K562 (cell line): ENCODE results near the gene KIFC3. TPM values are rescaled to one million over a fixed set of nuclear protein-coding genes. Genes with fewer than 3 reads are reported as not detected.

ENCODE experiments used
- ATAC-seq: fragments of 200-7000 bp; cut with Tn5 transposase; 3 replicates; pipeline ENCODE4 v1.9.1; 2020; ENCODE audit warnings: moderate library complexity
- BruUV-seq: library from RNA; stranded (reverse); fragments of 400-500 nt; replicated peaks from 2 replicates; lab custom pipeline; 2021; lab: Mats Ljungman, UMichigan
- CTCF ChIA-PET: fragments of 300-600 bp; formaldehyde crosslinking; extraction: SDS; loops from one replicate; lab custom pipeline; 2021; ENCODE audit warnings: low intra/inter-chr PET ratio; lab: Yijun Ruan, JAX
- POLR2A ChIA-PET: fragments of 300-600, 350-650 bp; sonication (Branson Sonifier 250); formaldehyde crosslinking; extraction: SDS; loops from one replicate; lab custom pipeline; 2021; ENCODE audit warnings: antibody characterized with exemption, inconsistent platforms; lab: Yijun Ruan, JAX
- DNase-seq, 4 experiments: peaks; one replicate each; pipeline versions ENCODE4 v3.0.0 to v3.0.0-alpha.2; 2011 to 2018; ENCODE audit warnings: low spot score in 3 of 4, mixed read lengths in 3 of 4; ENCODE audit errors: extremely low read depth in 1 of 4
- FAIRE-seq: peaks from 2 replicates; lab custom pipeline; 2011; peaks lifted over from hg19 to GRCh38; lab: Jason Lieb, UNC
- H2AFZ ChIP-seq: 2 replicates; pipeline ENCODE4 v1.6.0; 2011; ENCODE audit warnings: low read depth, low read length, control low read depth, inconsistent platforms
- H3K27ac ChIP-seq: fragments of 200-600 bp; 3 replicates; pipeline ENCODE4 v1.8.0; 2011; ENCODE audit warnings: low read depth, mild to moderate bottlenecking, control low read depth, inconsistent platforms, low read length, moderate library complexity, mixed read lengths; ENCODE audit errors: extremely low read depth
- H3K27me3 ChIP-seq, 2 experiments: fragments of 300-600 bp in 1 of 2; 2 replicates in 1 of 2; 3 replicates in 1 of 2; pipeline versions ENCODE4 v1.6.0 to v1.8.0; 2011; ENCODE audit warnings: inconsistent platforms in 2 of 2, low read length in 2 of 2, mild to moderate bottlenecking in 1 of 2, mixed read lengths in 1 of 2, moderate library complexity in 1 of 2; ENCODE audit not compliant: control insufficient read depth in 2 of 2, insufficient read depth in 2 of 2
- H3K36me3 ChIP-seq: fragments of 300-600 bp; 3 replicates; pipeline ENCODE4 v1.8.0; 2011; ENCODE audit warnings: mild to moderate bottlenecking, low read length, inconsistent platforms; ENCODE audit not compliant: control insufficient read depth, insufficient read depth
- H3K4me1 ChIP-seq, 2 experiments: fragments of 200-600 bp in 1 of 2; replicated peaks in 1 of 2; 2 replicates in 1 of 2; 3 replicates in 1 of 2; pipeline versions ENCODE4 v1.5.1 to v1.8.0; 2011; ENCODE audit warnings: inconsistent platforms in 2 of 2, low read length in 2 of 2, mild to moderate bottlenecking in 1 of 2, mixed read lengths in 1 of 2, moderate library complexity in 1 of 2; ENCODE audit not compliant: control insufficient read depth in 2 of 2, insufficient read depth in 2 of 2
- H3K4me2 ChIP-seq: 2 replicates; pipeline ENCODE4 v1.6.1; 2011; ENCODE audit warnings: low read length, control low read depth, inconsistent platforms, mixed read lengths; ENCODE audit not compliant: insufficient read depth
- H3K4me3 ChIP-seq: fragments of 200-600 bp; sonication (generic), shearing (Covaris generic); 2 replicates; pipeline ENCODE4 v1.5.1; 2016; ENCODE audit warnings: control low read depth, inconsistent platforms
- H3K79me2 ChIP-seq: fragments of 200-600 bp; 3 replicates; pipeline ENCODE4 v1.8.0; 2011; ENCODE audit warnings: low read length, inconsistent platforms; ENCODE audit not compliant: control insufficient read depth, insufficient read depth
- H3K9ac ChIP-seq, 2 experiments: 2 replicates each; pipeline versions ENCODE4 v1.6.0 to v1.6.1; 2011; ENCODE audit warnings: low read depth in 2 of 2, low read length in 2 of 2, control low read depth in 1 of 2, inconsistent platforms in 1 of 2, mild to moderate bottlenecking in 1 of 2, mixed read lengths in 1 of 2; ENCODE audit not compliant: insufficient read depth in 1 of 2
- H3K9me1 ChIP-seq: one replicate; pipeline ENCODE4 v1.6.0; 2011; ENCODE audit warnings: inconsistent platforms, mild to moderate bottlenecking, low read length, moderate library complexity; ENCODE audit not compliant: control insufficient read depth, insufficient read depth
- H3K9me3 ChIP-seq: replicated peaks from 2 replicates; pipeline ENCODE4 v1.5.1; 2011; ENCODE audit warnings: low read depth, low read length, inconsistent platforms; ENCODE audit not compliant: control insufficient read depth, insufficient read depth
- H4K20me1 ChIP-seq: replicated peaks from 2 replicates; pipeline ENCODE4 v1.6.1; 2011; ENCODE audit warnings: low read length, inconsistent platforms, mixed read lengths; ENCODE audit not compliant: control insufficient read depth, insufficient read depth
- CREB3 ChIP-seq: fragments of 450-650 bp; conservative IDR thresholded peaks from 2 replicates; pipeline ENCODE4 v1.6.1; 2016; ENCODE audit warnings: missing genetic modification characterization, low read depth, mild to moderate bottlenecking, missing compliant biosample characterization, moderate library complexity
- DACH1 ChIP-seq: fragments of 450-650 bp; IDR thresholded peaks from 2 replicates; pipeline ENCODE4 v1.6.1; 2018; ENCODE audit not compliant: partially characterized antibody
- DMBX1 ChIP-seq: fragments of 250-450 bp; sonication (Bioruptor Pico); IDR thresholded peaks from 2 replicates; pipeline ENCODE4 v1.8.0; 2022; ENCODE audit warnings: inconsistent platforms, mild to moderate bottlenecking, moderate library complexity, borderline replicate concordance
- EWSR1 ChIP-seq: fragments of 450-650 bp; IDR thresholded peaks from 2 replicates; pipeline ENCODE4 v1.6.1; 2018; ENCODE audit warnings: borderline replicate concordance, mild to moderate bottlenecking, low read depth, moderate library complexity; ENCODE audit not compliant: partially characterized antibody
- FOSL1 ChIP-seq: fragments of 200-800 bp; sonication (Bioruptor generic); conservative IDR thresholded peaks from 2 replicates; pipeline ENCODE4 v1.6.1; 2016; ENCODE audit warnings: missing genetic modification characterization, missing compliant biosample characterization
- HDAC3 ChIP-seq: fragments of 450-650 bp; IDR thresholded peaks from 2 replicates; pipeline ENCODE4 v1.6.1; 2018; ENCODE audit warnings: borderline replicate concordance, mild to moderate bottlenecking, moderate library complexity; ENCODE audit not compliant: partially characterized antibody
- HLTF ChIP-seq: fragments of 450-650 bp; IDR thresholded peaks from 2 replicates; pipeline ENCODE4 v1.6.1; 2016
- JUND ChIP-seq, 2 experiments: IDR thresholded peaks; 2 replicates in 1 of 2; 3 replicates in 1 of 2; pipeline ENCODE4 v1.6.1; 2011; ENCODE audit warnings: borderline replicate concordance in 2 of 2, low read depth in 2 of 2, low read length in 2 of 2, improper control_type of control experiment in 1 of 2, missing biosample characterization in 1 of 2, missing genetic modification characterization in 1 of 2, missing genetic modification reagents in 1 of 2
- KDM1A ChIP-seq, 2 experiments: fragments of 450-650 bp; IDR thresholded peaks; 2 replicates each; pipeline ENCODE4 v1.6.1; 2016; ENCODE audit warnings: mild to moderate bottlenecking in 2 of 2
- NR2F6 ChIP-seq: fragments of 450-650 bp; formaldehyde crosslinking; IDR thresholded peaks from 2 replicates; pipeline ENCODE4 v1.4.0; 2020; ENCODE audit warnings: mild to moderate bottlenecking
- PTBP1 ChIP-seq: fragments of 200-400 bp; formaldehyde crosslinking; IDR thresholded peaks from 2 replicates; pipeline ENCODE4 v1.6.1; 2017; ENCODE audit warnings: low read depth, low read length
- RCOR1 ChIP-seq, 2 experiments: IDR thresholded peaks; 2 replicates each; pipeline ENCODE4 v1.6.1; 2012; ENCODE audit warnings: low read depth in 2 of 2, low read length in 2 of 2, borderline replicate concordance in 1 of 2, improper control_type of control experiment in 1 of 2
- SMARCE1 ChIP-seq: fragments of 450-650 bp; IDR thresholded peaks from 2 replicates; pipeline ENCODE4 v1.7.1; 2016; ENCODE audit warnings: mild to moderate bottlenecking
- TEAD1 ChIP-seq, 2 experiments: fragments of 450-650 bp in 1 of 2; sonication (generic) in 1 of 2; formaldehyde crosslinking; IDR thresholded peaks; 2 replicates each; pipeline versions ENCODE4 v1.4.0 to v1.8.0; 2020 to 2022; ENCODE audit warnings: mild to moderate bottlenecking in 2 of 2, missing genetic modification reagents in 1 of 2
- ZNF316 ChIP-seq: fragments of 450-650 bp; IDR thresholded peaks from 2 replicates; pipeline ENCODE4 v1.6.1; 2016
- WGBS: fragments of 100-300 bp; shearing (Covaris generic); methylation state at CpG from one replicate; pipeline ENCODE4 v1.1.6; 2016; ENCODE audit warnings: low coverage, mixed read lengths; ENCODE audit not compliant: insufficient coverage; ENCODE audit errors: missing lambda C conversion rate; 5-methylcytosine and 5-hydroxymethylcytosine counted together
- in situ Hi-C: fragments of 300-500 bp; cut with MboI; formaldehyde crosslinking; loops from 4 replicates; pipeline ENCODE4 v1.15.0; 2018; ENCODE audit warnings: inconsistent platforms, mixed read lengths
- intact Hi-C: fragments of 100-400 bp; cut with micrococcal nuclease; formaldehyde crosslinking; loops from 2 replicates; pipeline ENCODE4 v1.14.2; 2022
- polyA plus RNA-seq, 8 experiments: library from polyadenylated mRNA; depleted of rRNA in 4 of 8; stranded (reverse) in 5 of 8; unstranded in 3 of 8; fragments of >200 nt; fragmentation: Nextera tagmentation in 2 of 8; fragmentation: Illumina TruSeq in 1 of 8; extraction: Ambion mirVana in 2 of 8; extraction: Trizol in 1 of 8; gene quantifications; 2 replicates each; pipeline versions ENCODE4 v1.2.1 to v1.2.3, GENCODE V29; 2011 to 2014; ENCODE audit warnings: inconsistent platforms in 1 of 8, missing spikeins in 1 of 8
- total RNA-seq, 7 experiments: library from RNA; depleted of rRNA in 6 of 7; stranded (reverse); fragments of >200 nt in 6 of 7; fragmentation: Illumina TruSeq in 2 of 7; extraction: Trizol in 2 of 7; gene quantifications; 2 replicates each; pipeline versions ENCODE4 v1.2.1 to v1.2.3, GENCODE V29; 2011 to 2021; ENCODE audit warnings: low replicate concordance in 1 of 7
- TF ChIP-seq, protein P1 (sequence below): sonication (generic); formaldehyde crosslinking; IDR thresholded peaks from 2 replicates; pipeline ENCODE4 v1.8.1; 2022; ENCODE audit warnings: missing genetic modification reagents
- TF ChIP-seq, protein P2 (sequence below), 2 experiments: fragments of 450-650 bp in 1 of 2; sonication (generic) in 1 of 2; formaldehyde crosslinking in 1 of 2; IDR thresholded peaks in 1 of 2; conservative IDR thresholded peaks in 1 of 2; 2 replicates each; pipeline versions ENCODE4 v1.6.1 to v1.8.1; 2016 to 2023; ENCODE audit warnings: mild to moderate bottlenecking in 2 of 2, moderate library complexity in 2 of 2, inconsistent platforms in 1 of 2, missing genetic modification reagents in 1 of 2

The KIFC3 gene
- total and polyA plus RNA-seq, 9 of the 15 experiments (the other 6 are each of a cell fraction or from before 2014, with no cell fraction given) = 0.23 to 105 (median 26.2) TPM

DNA sequence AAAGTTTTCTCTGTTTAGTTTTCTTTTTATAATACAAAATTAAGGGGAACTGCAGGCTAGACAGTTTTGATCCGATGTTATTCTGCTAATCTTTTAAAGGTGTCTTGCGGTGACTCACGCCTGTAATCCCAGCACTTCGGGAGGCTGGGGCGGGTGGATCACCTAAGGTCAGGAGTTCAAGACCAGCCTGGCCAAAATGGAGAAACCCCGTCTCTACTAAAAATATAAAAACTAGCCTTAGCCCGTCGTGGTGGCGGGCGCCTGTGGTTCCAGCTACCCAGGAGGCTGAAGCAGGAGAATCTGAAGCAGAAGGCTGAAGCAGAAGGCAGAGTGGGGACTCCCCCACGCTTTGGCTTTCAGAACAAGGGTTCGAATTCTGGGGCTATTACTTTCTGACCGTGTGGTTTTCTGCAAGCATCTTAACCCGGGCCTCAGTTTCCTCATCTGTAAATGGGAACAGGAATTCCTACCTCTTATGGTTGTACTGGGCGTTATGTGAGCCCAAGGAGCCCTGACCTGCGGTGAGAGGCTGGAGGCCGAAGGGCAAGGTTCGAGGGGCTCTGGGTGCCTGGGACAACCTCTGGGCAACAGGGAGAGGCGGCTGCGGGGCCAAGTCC is 67.9 kb downstream of the KIFC3 start:
- ChIA-PET CTCF (interaction anchor here (3.6 kb wide), 1 partner anchor 86 kb away, joined by 19 read pairs; no protein-coding TSS in a partner anchor), POLR2A (interaction anchor here (0.6 to 3.3 kb wide), 10 partner anchors 8 to 963 kb away, joined by 3 to 12 read pairs (median 4); no protein-coding TSS in a partner anchor)
- WGBS = under 1% methylated on average over 18 of the region's 20 CpGs
- Histone ChIP-seq H3K36me3 (peaks cover 12% of the 10 kb centered on the region; the same call in 1 of the 3 replicates), H3K4me1 (peaks cover 10 to 34% of the 10 kb centered on the region in 2 experiments; a peak in 3 of 5 replicates), H3K9me3 (0 out of 2 replicates have a peak, but pooled peaks cover 3% of the 10 kb centered on the region), H3K4me2 (peak overlapping the region; percentile 88), H2AFZ (peak overlapping the region; percentile 84), H3K27me3 (no peaks in the 10 kb centered on the region), H3K9me1 (no peaks in the 10 kb centered on the region), H3K79me2 (peaks cover 17% of the 10 kb centered on the region), H4K20me1 (no peaks in the 10 kb centered on the region), H3K27ac (peak overlapping the region; percentile 86), H3K9ac (peak overlapping the region; percentile 89 to 100), H3K4me3 (peak overlapping the region; percentile 67)
- ATAC-seq (peak; percentile 14; the same call in 1 of the 3 replicates), DNase-seq (peak in 1 of 4 experiments; percentile 39), FAIRE-seq (peak; percentile 75)
- no TSS peak for BruUV-seq
- in situ Hi-C loops = no loop called here
- intact Hi-C loops = loop anchor here (10.0 kb wide), 1 partner anchor 270 kb away; the partner anchor contains the start of genes USB1 and ZNF319
- TF ChIP-seq HDAC3 = no peak
- TF ChIP-seq HLTF = no peak
- 0 out of 4 replicates have a peak, but pooled peaks of 1 of the 2 experiments have one; percentile 35 for TF ChIP-seq TEAD1 (CRISPR knock-in tag; IDR thresholded peaks at IDR 0.05)
- TF ChIP-seq, protein P1, sequence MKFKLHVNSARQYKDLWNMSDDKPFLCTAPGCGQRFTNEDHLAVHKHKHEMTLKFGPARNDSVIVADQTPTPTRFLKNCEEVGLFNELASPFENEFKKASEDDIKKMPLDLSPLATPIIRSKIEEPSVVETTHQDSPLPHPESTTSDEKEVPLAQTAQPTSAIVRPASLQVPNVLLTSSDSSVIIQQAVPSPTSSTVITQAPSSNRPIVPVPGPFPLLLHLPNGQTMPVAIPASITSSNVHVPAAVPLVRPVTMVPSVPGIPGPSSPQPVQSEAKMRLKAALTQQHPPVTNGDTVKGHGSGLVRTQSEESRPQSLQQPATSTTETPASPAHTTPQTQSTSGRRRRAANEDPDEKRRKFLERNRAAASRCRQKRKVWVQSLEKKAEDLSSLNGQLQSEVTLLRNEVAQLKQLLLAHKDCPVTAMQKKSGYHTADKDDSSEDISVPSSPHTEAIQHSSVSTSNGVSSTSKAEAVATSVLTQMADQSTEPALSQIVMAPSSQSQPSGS = no peak
- TF ChIP-seq ZNF316 = peak; percentile 43; the same call in 1 of the 2 replicates
- no peak; the same call in 1 of the 2 replicates for TF ChIP-seq DMBX1 (CRISPR knock-in tag)
- TF ChIP-seq JUND (IDR thresholded peaks at IDR 0.05; ENCODE audit: borderline replicate concordance, low read depth, low read length) = peak; percentile 65
- TF ChIP-seq JUND (tag; IDR thresholded peaks at IDR 0.05; ENCODE audit: borderline replicate concordance, low read depth, low read length) = no peak
- TF ChIP-seq FOSL1 = peak; percentile 70
- 0 out of 2 replicates have a peak, but pooled peaks have one; percentile 16 for TF ChIP-seq SMARCE1
- TF ChIP-seq DACH1 = no peak
- TF ChIP-seq, protein P2, sequence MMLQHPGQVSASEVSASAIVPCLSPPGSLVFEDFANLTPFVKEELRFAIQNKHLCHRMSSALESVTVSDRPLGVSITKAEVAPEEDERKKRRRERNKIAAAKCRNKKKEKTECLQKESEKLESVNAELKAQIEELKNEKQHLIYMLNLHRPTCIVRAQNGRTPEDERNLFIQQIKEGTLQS (IDR thresholded peaks at IDR 0.05) = peak; percentile 76
- TF ChIP-seq, protein P2 (CRISPR knock-in tag; conservative IDR thresholded peaks at IDR 0.05) = no peak; the same call in 1 of the 2 replicates
- no peak for TF ChIP-seq NR2F6 (CRISPR knock-in tag)
- TF ChIP-seq CREB3 = no peak
- TF ChIP-seq PTBP1 = no peak
- peak in 1 of 2 experiments; percentile 43; a peak in 1 of 4 replicates for TF ChIP-seq KDM1A (IDR thresholded peaks at IDR 0.05)
- peak in 1 of 2 experiments; percentile 42; a peak in 1 of 4 replicates for TF ChIP-seq RCOR1 (IDR thresholded peaks at IDR 0.05; ENCODE audit: borderline replicate concordance in 1 of 2, low read depth in 2 of 2, low read length in 2 of 2)
- no peak for TF ChIP-seq EWSR1
